ENCODE measurements around the gene SLC41A1.
"Not testable (repeated sequence)": the region's sequence is repeated elsewhere in the genome, so short reads cannot be mapped to it uniquely, and the experiment has no call there.

The SLC41A1 gene

GRCh38 chr1:205812878-205813754 lies at the start of gene SLC41A1:
SLC41A1 (minus strand) TSS chr1:205813198; CDS start chr1:205810441, 2,757 bp downstream.
- peak; percentile 91 for DNase-seq

GRCh38 chr1:205861540-205861939 lies 48.5 kb upstream of the SLC41A1 start:
- no peak for DNase-seq

GRCh38 chr1:205858141-205858961 lies 45.4 kb upstream of the SLC41A1 start:
- no peak for DNase-seq

GRCh38 chr1:205857501-205857900 lies 44.5 kb upstream of the SLC41A1 start:
- DNase-seq = not testable (repeated sequence)

- no peak for DNase-seq
Measured at GRCh38 chr1:205856433-205856832, 43.4 kb upstream of the SLC41A1 start.

GRCh38 chr1:205852969-205853368 lies 40.0 kb upstream of the SLC41A1 start:
- DNase-seq = no peak

GRCh38 chr1:205851993-205852392 lies 39.0 kb upstream of the SLC41A1 start:
- no peak for DNase-seq

GRCh38 chr1:205849619-205850355 lies 36.8 kb upstream of the SLC41A1 start, which contains the start of gene PM20D1:
PM20D1 (minus strand) TSS chr1:205850132; CDS start chr1:205850072, 60 bp downstream.
- DNase-seq = no peak

- no peak for DNase-seq
Measured at GRCh38 chr1:205843036-205843859, 30.2 kb upstream of the SLC41A1 start.

GRCh38 chr1:205842229-205842628 lies 29.2 kb upstream of the SLC41A1 start:
- no peak for DNase-seq

GRCh38 chr1:205840146-205840923 lies 27.3 kb upstream of the SLC41A1 start:
- DNase-seq = no peak

- DNase-seq = no peak
Measured at GRCh38 chr1:205837382-205837970, 24.5 kb upstream of the SLC41A1 start.

- DNase-seq = no peak
Measured at GRCh38 chr1:205834751-205835150, 21.8 kb upstream of the SLC41A1 start.

- DNase-seq = no peak
Measured at GRCh38 chr1:205832326-205832751, 19.3 kb upstream of the SLC41A1 start.

GRCh38 chr1:205827623-205828022 lies 14.6 kb upstream of the SLC41A1 start:
- DNase-seq = no peak

GRCh38 chr1:205826995-205827394 lies 14.0 kb upstream of the SLC41A1 start:
- DNase-seq = no peak

GRCh38 chr1:205826016-205826806 lies 13.2 kb upstream of the SLC41A1 start:
- DNase-seq = no peak

- no peak for DNase-seq
Measured at GRCh38 chr1:205824180-205824579, 11.2 kb upstream of the SLC41A1 start.

- DNase-seq = not testable (repeated sequence)
Measured at GRCh38 chr1:205823260-205823659, 10.3 kb upstream of the SLC41A1 start.

- DNase-seq = no peak
Measured at GRCh38 chr1:205822397-205822796, 9.4 kb upstream of the SLC41A1 start.
